RPMI7951 (cell line): ENCODE data around the gene ANTXR1. TPM values are rescaled to one million over a fixed set of nuclear protein-coding genes. Genes with fewer than 3 reads are reported as not detected.
"Not testable (repeated sequence)": the region's sequence is repeated elsewhere in the genome, so short reads cannot be mapped to it uniquely, and the experiment has no call there.

Experiments
- DNase-seq: peaks from one replicate; pipeline ENCODE4 v3.0.0-alpha.2; 2012; ENCODE audit warnings: low read depth
- total RNA-seq: library from RNA; depleted of rRNA; stranded (reverse); fragments of >200 nt; shearing (Covaris generic); gene quantifications from 2 replicates; pipeline ENCODE4 v1.2.3, GENCODE V29; 2014

Gene ANTXR1
- total RNA-seq, 1 experiment from 2014 or later = 69.7 TPM

GRCh38 chr2:69164061-69164778 lies 151.2 kb downstream of the ANTXR1 start:
- peak; percentile 90 for DNase-seq

GRCh38 chr2:69165091-69165880 lies 152.3 kb downstream of the ANTXR1 start:
- no peak for DNase-seq

- no peak for DNase-seq
Measured at GRCh38 chr2:69166465-69166811, 153.5 kb downstream of the ANTXR1 start.

DNA sequence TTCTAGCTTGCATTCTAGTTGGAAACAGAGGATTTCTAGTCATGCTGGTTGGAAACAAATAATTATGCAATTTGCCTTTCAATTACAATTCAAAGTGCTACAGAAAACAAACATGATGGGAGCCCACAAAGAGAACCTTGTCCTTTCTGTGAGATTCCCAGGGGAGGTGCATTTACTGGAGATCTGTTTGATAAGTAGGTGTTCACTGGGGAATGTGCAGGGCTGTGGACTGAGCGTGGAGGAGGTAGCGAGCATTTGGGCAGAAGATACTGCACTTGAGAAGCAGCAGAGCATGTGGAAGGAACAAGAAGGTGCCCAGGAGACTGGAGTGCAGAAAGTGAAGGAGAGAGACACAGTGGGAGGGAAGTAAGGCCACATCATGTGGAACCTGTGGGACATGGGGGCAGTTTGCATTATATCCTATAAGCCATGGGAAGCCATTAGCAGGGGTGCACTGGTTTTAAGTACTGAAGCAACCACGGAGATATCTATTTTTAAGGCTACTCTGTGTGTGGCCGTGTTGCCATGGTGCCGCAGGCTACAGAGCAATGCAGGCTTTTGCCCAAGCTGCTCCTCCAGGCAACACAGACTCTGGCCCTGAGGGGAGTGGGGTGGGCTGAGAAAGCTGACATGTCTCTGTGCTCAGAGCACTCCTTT lies 154.0 kb downstream of the ANTXR1 start:
- DNase-seq = peak; percentile 49

GRCh38 chr2:69167469-69167822 lies 154.5 kb downstream of the ANTXR1 start:
- DNase-seq = no peak

GRCh38 chr2:69168144-69168813 lies 155.3 kb downstream of the ANTXR1 start:
- DNase-seq = peak; percentile 46

GRCh38 chr2:69168950-69169654 lies 156.1 kb downstream of the ANTXR1 start:
- peak; percentile 37 for DNase-seq

DNA sequence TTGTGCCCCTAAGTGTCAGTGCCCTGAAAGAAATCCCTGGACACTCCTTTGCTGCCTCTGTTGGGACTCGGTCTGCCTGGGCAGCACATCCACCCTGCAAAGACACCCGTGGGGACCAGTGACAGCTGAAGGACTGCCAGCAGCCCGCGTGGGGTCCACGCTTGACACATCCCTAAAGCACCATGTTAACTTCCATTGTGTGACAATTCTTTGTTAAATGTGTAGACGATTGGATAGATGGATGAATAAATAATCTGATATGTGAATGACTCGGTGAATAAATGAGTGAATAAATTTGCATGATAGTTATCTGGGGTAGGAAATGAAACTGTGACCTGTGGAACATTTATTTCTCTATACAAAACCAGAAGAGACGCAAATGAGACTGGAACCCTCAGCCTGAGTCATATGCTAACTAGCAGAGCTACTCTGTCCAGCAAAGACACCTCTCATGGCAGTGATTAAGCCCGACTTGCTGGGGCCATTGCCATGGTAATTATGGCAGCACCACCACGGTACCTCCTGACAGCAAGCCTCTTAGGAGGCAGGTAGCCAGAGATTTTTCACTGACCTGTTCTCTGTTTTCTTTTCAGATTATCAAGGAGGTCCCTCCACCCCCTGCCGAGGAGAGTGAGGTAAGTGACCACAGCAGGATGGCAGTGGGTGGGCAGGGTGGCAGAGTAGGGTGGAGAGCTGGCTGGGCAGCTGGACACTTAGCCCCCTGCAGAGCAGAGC lies 156.8 kb downstream of the ANTXR1 start:
- DNase-seq = peak; percentile 85

- DNase-seq = no peak
Measured at GRCh38 chr2:69170661-69171060, 157.7 kb downstream of the ANTXR1 start.

DNA sequence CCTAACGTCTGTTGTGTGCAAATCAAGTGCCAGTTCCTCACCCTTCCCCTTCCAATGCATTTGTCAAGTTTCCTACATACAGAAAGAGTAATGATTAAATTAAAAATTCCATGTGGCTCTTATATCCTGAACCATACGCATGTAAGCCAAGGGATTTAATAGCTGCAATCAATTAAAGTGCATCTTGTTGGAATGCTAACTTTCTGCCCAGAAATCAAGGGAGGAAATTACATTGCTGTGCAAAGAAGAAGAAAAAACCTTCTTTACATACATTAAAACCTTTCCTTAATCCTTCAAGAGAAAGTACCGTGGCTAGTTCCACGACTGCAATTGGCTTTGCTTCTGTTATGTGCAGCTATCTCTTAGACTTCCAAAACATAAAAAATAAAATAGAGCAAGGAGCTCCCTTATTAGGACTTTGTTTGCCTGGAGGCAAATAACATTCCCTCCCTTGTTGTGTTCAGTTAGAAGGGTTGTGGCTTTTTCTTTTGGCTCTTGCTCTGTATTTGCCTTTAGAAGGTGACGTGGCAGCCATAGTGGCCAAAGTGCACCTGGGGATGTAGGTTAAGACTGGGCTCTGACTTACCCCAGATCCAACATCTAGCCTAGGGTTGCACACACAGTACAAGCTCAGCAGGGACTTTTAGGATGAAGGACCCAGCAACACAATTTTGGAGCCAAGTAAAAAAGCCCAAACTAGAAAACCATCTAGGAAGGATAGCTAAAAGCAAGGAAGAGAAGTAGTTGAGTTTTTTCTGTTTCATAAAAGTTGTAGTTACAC lies 158.3 kb downstream of the ANTXR1 start:
- DNase-seq = peak; percentile 93

GRCh38 chr2:69171897-69172525 lies 159.0 kb downstream of the ANTXR1 start:
- no peak for DNase-seq

- DNase-seq = no peak
Measured at GRCh38 chr2:69173706-69174105, 160.7 kb downstream of the ANTXR1 start.

GRCh38 chr2:69174211-69174610 lies 161.2 kb downstream of the ANTXR1 start:
- not testable (repeated sequence) for DNase-seq

- peak; percentile 51 for DNase-seq
Measured at GRCh38 chr2:69175790-69176715, 163.1 kb downstream of the ANTXR1 start.

DNA sequence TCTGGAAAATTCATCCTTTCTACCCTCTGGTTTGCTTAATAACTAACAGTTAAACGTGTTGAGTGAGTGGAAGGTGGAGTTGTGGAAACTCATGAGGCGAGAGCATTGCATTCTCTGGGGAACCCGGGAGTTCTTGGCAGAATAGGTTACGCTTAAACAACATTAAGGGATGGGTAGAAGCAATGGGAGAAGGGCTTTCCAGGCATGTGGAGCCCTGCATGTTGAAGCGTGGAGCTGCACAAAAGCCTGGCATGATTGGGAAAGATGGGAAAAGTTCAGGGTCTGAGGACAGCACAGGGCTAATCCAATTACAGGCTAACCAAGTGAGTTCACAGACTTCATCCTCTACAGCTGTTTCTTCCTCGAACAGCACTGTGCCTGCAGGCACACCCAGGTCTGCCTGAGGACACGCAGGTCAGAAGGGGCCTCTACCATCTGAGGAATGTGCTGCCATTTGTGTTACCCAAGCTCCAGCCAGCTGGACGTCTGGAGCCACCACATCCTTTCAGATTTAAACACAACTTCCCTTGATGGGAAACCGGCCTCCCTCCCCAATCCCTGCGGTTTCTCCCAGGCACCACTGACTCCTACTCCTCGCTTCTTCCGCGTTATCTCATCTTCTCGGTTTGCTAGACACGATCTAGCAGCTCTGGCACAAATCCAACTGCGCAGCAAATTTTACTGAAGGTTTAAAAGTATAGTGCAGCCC lies 164.2 kb downstream of the ANTXR1 start:
- peak; percentile 100 for DNase-seq

- peak; percentile 98 for DNase-seq
Measured at GRCh38 chr2:69177785-69178636, 165.0 kb downstream of the ANTXR1 start.

- no peak for DNase-seq
Measured at GRCh38 chr2:69178756-69179155, 165.8 kb downstream of the ANTXR1 start.
